AG04450 (cell line): ENCODE data around the gene SUCLA2. TPM values are rescaled to one million over a fixed set of nuclear protein-coding genes. Genes with fewer than 3 reads are reported as not detected.

Experiments
- CTCF ChIA-PET: fragments of 300-600, 350-600 bp; formaldehyde crosslinking; extraction: SDS; loops from one replicate; lab custom pipeline; 2022; ENCODE audit warnings: antibody characterized with exemption, inconsistent platforms; lab: Charles Lee
- POLR2A ChIA-PET: fragments of 350-600 bp; formaldehyde crosslinking; extraction: SDS; loops from one replicate; lab custom pipeline; 2021; ENCODE audit warnings: antibody characterized with exemption, inconsistent platforms; lab: Yijun Ruan, JAX
- DNase-seq: peaks from one replicate; pipeline ENCODE4 v3.0.0-alpha.2; 2011; ENCODE audit warnings: low read depth, low spot score
- H3K27ac ChIP-seq: one replicate; pipeline ENCODE4 v1.5.1; 2012; ENCODE audit warnings: low read depth, low read length, control low read depth
- H3K27me3 ChIP-seq: one replicate; pipeline ENCODE4 v1.6.0; 2012; ENCODE audit warnings: low read length; ENCODE audit not compliant: control insufficient read depth, insufficient read depth
- H3K4me3 ChIP-seq: 2 replicates; pipeline ENCODE4 v1.5.1; 2011; ENCODE audit warnings: mild to moderate bottlenecking, low read depth, low read length, control low read depth
- H3K9me3 ChIP-seq: 2 replicates; pipeline ENCODE4 v1.5.1; 2012; ENCODE audit warnings: low read length; ENCODE audit not compliant: control insufficient read depth, insufficient read depth
- polyA plus RNA-seq: library from polyadenylated mRNA; depleted of rRNA; stranded (reverse); fragments of >200 nt; gene quantifications from 2 replicates; pipeline ENCODE4 v1.2.3, GENCODE V29; 2011
- TF ChIP-seq, protein P1 (sequence below): IDR thresholded peaks from 2 replicates; pipeline ENCODE4 v1.5.1; 2011; ENCODE audit warnings: low read depth, low read length, control low read depth, inconsistent platforms

The SUCLA2 gene
- polyA plus RNA-seq, 1 experiment, result 63.5 TPM

DNA sequence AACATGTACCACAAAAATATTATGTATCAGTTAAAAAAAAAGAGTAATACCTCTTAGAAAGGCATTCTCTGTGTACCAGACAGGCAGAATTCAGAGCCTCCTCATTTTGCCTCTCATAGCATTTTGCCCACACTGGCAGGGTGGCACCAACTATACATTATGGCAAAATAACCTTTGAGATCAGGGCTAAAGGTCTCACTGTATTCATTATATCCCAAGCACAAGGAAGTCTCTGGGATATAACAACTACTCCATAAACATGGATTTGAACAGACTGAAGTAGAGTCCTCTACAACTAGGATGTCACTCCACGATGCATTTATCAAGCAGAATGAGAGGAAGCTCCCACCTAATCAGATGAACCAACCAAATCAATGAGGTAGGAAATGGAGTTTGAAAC is 10.6 kb downstream of the SUCLA2 start:
- H3K27me3 ChIP-seq, result no peaks in the 10 kb centered on the region
- TF ChIP-seq, protein P1, sequence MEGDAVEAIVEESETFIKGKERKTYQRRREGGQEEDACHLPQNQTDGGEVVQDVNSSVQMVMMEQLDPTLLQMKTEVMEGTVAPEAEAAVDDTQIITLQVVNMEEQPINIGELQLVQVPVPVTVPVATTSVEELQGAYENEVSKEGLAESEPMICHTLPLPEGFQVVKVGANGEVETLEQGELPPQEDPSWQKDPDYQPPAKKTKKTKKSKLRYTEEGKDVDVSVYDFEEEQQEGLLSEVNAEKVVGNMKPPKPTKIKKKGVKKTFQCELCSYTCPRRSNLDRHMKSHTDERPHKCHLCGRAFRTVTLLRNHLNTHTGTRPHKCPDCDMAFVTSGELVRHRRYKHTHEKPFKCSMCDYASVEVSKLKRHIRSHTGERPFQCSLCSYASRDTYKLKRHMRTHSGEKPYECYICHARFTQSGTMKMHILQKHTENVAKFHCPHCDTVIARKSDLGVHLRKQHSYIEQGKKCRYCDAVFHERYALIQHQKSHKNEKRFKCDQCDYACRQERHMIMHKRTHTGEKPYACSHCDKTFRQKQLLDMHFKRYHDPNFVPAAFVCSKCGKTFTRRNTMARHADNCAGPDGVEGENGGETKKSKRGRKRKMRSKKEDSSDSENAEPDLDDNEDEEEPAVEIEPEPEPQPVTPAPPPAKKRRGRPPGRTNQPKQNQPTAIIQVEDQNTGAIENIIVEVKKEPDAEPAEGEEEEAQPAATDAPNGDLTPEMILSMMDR, result no peak
- no peak overlapping the region for H3K4me3 ChIP-seq
- no peaks in the 10 kb centered on the region for H3K9me3 ChIP-seq
- no peak overlapping the region for H3K27ac ChIP-seq
- ChIA-PET POLR2A (no interaction called here), CTCF (no interaction called here)
- no peak for DNase-seq

DNA sequence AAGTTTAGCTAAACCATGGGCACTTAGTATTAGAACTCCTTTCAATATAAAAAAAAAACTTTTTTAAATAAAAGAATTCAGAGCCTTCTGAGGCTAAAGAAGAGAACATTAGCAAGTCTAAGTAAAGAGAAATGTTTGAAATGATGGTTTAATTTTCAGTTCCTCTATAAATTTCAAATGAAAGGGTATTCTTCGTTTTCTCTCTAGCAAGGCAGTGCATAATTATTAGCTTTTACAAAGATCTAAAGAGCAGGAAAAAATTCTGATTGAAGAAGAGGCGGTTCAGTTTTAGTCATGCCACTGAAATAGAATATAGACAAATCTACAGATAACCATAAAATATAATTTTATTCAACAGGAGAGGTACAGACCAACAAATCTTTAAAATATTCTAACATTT is 18.0 kb downstream of the SUCLA2 start:
- Histone ChIP-seq H3K9me3 (no peaks in the 10 kb centered on the region), H3K27me3 (no peaks in the 10 kb centered on the region), H3K4me3 (no peak overlapping the region), H3K27ac (no peak overlapping the region)
- no peak for DNase-seq
- TF ChIP-seq, protein P1, result no peak
- ChIA-PET POLR2A (no interaction called here), CTCF (no interaction called here)

DNA sequence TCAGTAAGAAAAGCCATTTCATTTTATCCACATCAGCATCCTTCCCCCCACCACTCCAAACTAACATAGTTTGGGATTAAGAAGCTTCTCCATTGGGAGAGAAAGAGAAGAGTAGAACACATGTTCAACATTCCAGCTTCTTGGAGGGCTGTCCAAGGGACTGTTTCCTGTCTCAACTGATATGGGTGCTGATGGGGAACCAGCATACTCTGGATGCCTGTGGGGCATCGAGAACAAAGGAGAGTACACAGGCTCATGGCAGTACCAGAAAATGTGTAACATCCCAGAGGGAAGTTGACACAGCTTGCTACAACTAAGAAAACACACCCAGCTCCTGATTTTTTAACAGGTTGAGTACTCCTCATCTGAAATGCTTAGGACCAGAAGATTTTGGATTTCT is 24.7 kb downstream of the SUCLA2 start:
- Histone ChIP-seq H3K27me3 (no peaks in the 10 kb centered on the region), H3K9me3 (no peaks in the 10 kb centered on the region), H3K27ac (no peak overlapping the region), H3K4me3 (no peak overlapping the region)
- ChIA-PET POLR2A (no interaction called here), CTCF (interaction anchor here (1.5 kb wide), 1 partner anchor 62 kb away, joined by 3 read pairs; no protein-coding TSS in a partner anchor)
- TF ChIP-seq, protein P1, result no peak
- no peak for DNase-seq

DNA sequence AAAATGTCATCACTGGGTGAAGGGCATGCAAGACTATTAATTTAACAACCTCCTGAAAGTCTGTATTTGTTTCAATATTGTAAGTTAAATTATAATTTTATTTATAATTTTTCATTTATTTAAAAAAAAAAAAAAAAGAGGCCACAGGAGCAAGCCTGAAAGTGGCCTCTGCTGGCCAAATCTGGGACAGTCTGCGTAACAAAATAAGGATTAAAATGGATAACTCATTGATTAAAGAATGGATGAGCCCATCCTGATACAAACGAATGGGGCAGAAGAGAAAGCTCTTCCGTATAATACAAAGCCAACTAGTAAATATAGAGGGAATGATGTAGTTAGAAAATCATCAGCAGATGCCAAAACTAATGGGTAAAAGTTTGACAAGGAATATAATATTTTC is 36.2 kb downstream of the SUCLA2 start:
- DNase-seq, result no peak
- Histone ChIP-seq H3K27me3 (no peaks in the 10 kb centered on the region), H3K4me3 (no peak overlapping the region), H3K27ac (no peak overlapping the region), H3K9me3 (no peaks in the 10 kb centered on the region)
- POLR2A ChIA-PET, result no interaction called here
- CTCF ChIA-PET, result interaction anchor here (0.6 kb wide), 1 partner anchor 13 kb away, joined by 6 read pairs; no protein-coding TSS in a partner anchor
- TF ChIP-seq, protein P1, result peak; percentile 14; the same call in 1 of the 2 replicates

DNA sequence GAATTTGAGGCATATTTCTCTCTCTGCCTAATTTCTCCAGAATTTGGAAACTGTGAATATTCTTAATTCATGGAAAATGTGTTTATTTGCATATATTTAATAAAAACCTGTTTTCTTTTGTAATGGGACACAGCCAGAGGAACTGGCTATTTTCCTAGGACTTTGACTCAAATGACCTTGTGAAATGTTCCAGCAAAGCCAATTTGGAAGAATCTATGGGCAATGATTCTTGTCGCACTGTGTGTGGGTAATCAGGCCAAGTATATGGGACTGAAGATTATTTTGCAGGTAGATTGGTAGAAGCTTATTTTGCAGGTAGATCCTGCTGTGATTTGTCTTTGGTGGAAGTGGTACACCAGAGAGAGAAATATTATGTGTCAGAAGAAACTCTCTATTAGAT is 38.8 kb downstream of the SUCLA2 start:
- ChIA-PET CTCF (interaction anchor here (1.4 kb wide), 1 partner anchor 76 kb away, joined by 3 read pairs; the partner anchor contains the start of gene NUDT15), POLR2A (no interaction called here)
- Histone ChIP-seq H3K27ac (no peak overlapping the region), H3K27me3 (no peaks in the 10 kb centered on the region), H3K4me3 (no peak overlapping the region), H3K9me3 (peaks cover 6% of the 10 kb centered on the region; the same call in 1 of the 2 replicates)
- TF ChIP-seq, protein P1, result no peak
- DNase-seq, result no peak
